Neural crest cell (in vitro differentiated cells): Measurements from ENCODE around the gene TRIM67. TPM values are rescaled to one million over a fixed set of nuclear protein-coding genes. Genes with fewer than 3 reads are reported as not detected.

Experiments
- DNase-seq: peaks from one replicate; pipeline ENCODE4 v3.0.0; 2021; ENCODE audit warnings: low read depth, mixed read lengths, low spot score
- H3K27ac Mint-ChIP-seq: one replicate; pipeline ENCODE4 v1.8.0; 2021; ENCODE audit warnings: mild to moderate bottlenecking, mixed read lengths; ENCODE audit not compliant: unreplicated experiment
- H3K27me3 Mint-ChIP-seq: 2 replicates; pipeline ENCODE4 v1.8.0; 2021; ENCODE audit warnings: low read depth, mild to moderate bottlenecking, mixed read lengths
- H3K36me3 Mint-ChIP-seq: 2 replicates; pipeline ENCODE4 v1.8.0; 2021; ENCODE audit warnings: low read depth, mild to moderate bottlenecking, mixed read lengths
- H3K4me1 Mint-ChIP-seq: 2 replicates; pipeline ENCODE4 v1.8.0; 2021; ENCODE audit warnings: mixed read lengths
- H3K4me3 Mint-ChIP-seq: one replicate; pipeline ENCODE4 v1.8.0; 2021; ENCODE audit warnings: mild to moderate bottlenecking, mixed read lengths
- H3K9me3 Mint-ChIP-seq: 2 replicates; pipeline ENCODE4 v1.8.0; 2021; ENCODE audit warnings: mixed read lengths
- total RNA-seq: library from RNA; stranded (reverse); gene quantifications from 2 replicates; pipeline ENCODE4 v1.2.1, GENCODE V29; 2021
- TF ChIP-seq, protein P1 (sequence below): fragments of 200-600 bp; sonication (generic); conservative IDR thresholded peaks from 2 replicates; pipeline ENCODE4 v1.5.0; 2021; ENCODE audit warnings: antibody characterized with exemption, mild to moderate bottlenecking

TRIM67 gene
- total RNA-seq, 1 donor from 2014 or later: 1.9 TPM

DNA sequence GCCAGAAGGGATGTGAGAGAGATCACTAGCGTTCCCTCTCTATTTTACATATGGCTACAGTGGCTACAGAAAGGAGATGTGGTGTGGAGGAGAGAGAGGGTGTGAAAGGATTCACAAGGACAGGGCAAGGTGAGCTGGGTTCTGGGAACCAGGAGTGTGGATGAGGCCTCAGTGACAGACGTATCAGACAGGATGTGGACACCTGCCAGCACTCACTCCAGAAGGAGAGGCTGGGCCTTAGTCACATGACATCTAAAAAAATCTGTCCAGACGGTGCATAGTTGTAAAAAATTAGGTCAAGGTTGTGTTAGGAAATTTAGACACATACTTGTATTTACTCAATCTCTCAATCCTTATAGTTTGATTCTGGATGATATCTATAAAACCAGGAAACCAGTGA, 10.6 kb downstream of the TRIM67 start:
- no peaks in the 10 kb centered on the region for H3K36me3 Mint-ChIP-seq
- DNase-seq: no peak
- H3K27ac Mint-ChIP-seq: no peak overlapping the region
- TF ChIP-seq, protein P1, sequence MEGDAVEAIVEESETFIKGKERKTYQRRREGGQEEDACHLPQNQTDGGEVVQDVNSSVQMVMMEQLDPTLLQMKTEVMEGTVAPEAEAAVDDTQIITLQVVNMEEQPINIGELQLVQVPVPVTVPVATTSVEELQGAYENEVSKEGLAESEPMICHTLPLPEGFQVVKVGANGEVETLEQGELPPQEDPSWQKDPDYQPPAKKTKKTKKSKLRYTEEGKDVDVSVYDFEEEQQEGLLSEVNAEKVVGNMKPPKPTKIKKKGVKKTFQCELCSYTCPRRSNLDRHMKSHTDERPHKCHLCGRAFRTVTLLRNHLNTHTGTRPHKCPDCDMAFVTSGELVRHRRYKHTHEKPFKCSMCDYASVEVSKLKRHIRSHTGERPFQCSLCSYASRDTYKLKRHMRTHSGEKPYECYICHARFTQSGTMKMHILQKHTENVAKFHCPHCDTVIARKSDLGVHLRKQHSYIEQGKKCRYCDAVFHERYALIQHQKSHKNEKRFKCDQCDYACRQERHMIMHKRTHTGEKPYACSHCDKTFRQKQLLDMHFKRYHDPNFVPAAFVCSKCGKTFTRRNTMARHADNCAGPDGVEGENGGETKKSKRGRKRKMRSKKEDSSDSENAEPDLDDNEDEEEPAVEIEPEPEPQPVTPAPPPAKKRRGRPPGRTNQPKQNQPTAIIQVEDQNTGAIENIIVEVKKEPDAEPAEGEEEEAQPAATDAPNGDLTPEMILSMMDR: no peak
- peaks cover 6% of the 10 kb centered on the region for H3K4me1 Mint-ChIP-seq
- H3K9me3 Mint-ChIP-seq: no peaks in the 10 kb centered on the region
- peaks cover 59% of the 10 kb centered on the region for H3K27me3 Mint-ChIP-seq
- H3K4me3 Mint-ChIP-seq: no peak overlapping the region

DNA sequence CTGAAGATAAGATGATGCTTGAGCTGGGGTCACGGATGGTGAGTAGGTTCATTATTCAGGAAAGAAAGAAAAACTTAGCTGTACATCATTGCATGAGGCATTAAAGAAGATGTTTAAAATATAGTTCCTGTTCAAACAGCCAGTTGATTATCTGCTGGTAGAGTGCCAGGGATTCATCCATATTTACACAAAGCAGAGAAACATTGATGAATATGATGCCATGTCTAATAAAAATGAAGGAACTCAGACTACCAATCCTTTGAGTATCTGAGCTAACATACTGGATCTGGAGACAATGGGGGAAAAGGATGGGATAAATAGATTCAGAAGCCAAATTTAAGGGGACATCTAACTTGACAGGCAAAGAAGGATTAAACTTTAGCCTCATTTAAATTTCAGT, 14.6 kb downstream of the TRIM67 start:
- Mint-ChIP-seq H3K36me3 (no peaks in the 10 kb centered on the region), H3K9me3 (no peaks in the 10 kb centered on the region), H3K27me3 (peaks cover 83% of the 10 kb centered on the region), H3K4me1 (peaks cover 11% of the 10 kb centered on the region), H3K4me3 (no peak overlapping the region), H3K27ac (no peak overlapping the region)
- DNase-seq: no peak
- TF ChIP-seq, protein P1: no peak

DNA sequence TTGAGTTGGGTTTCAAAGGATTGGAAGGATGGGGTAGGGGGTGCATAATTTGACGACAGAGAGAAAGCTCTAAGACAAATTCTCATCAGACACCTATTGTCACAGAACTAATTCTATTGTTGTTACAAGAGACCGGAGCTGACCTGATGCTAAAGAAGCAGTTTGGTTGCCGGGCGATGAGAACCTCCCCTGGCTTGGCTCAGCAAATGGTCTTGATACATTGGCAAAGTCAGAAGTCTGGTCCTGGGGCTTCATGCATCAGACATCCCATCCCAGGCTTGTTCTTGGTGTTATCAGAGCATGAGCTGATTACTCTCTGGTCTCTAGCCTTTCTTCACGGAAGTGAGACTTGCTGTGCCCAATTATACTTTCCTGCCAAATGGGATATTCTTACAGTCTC, 15.4 kb downstream of the TRIM67 start:
- Mint-ChIP-seq H3K4me1 (peaks cover 11% of the 10 kb centered on the region), H3K36me3 (no peaks in the 10 kb centered on the region), H3K27me3 (peaks cover 86% of the 10 kb centered on the region), H3K9me3 (no peaks in the 10 kb centered on the region), H3K4me3 (no peak overlapping the region), H3K27ac (no peak overlapping the region)
- no peak for DNase-seq
- TF ChIP-seq, protein P1: no peak

DNA sequence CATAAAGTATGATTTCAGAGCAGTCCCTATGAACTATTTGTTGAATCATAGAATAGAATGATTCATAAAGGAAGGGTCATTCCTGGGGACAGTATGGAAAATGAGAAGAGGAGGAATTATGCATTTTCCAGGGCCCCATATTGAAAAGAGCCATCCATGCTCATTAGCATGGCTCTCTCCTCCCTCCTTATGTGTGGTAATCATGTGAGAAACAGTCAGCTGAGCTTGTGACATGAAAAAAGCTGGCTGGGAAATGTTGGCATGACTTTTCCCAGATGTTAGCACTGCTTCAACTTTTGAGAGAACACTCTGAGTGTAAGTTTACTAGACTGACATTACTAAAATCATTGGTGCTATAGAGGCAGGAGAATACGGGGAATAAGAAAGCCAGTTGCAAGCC, 16.1 kb downstream of the TRIM67 start:
- Mint-ChIP-seq H3K4me1 (peaks cover 11% of the 10 kb centered on the region), H3K4me3 (no peak overlapping the region), H3K27ac (no peak overlapping the region), H3K27me3 (peaks cover 85% of the 10 kb centered on the region), H3K36me3 (no peaks in the 10 kb centered on the region), H3K9me3 (no peaks in the 10 kb centered on the region)
- TF ChIP-seq, protein P1: no peak
- DNase-seq: no peak

DNA sequence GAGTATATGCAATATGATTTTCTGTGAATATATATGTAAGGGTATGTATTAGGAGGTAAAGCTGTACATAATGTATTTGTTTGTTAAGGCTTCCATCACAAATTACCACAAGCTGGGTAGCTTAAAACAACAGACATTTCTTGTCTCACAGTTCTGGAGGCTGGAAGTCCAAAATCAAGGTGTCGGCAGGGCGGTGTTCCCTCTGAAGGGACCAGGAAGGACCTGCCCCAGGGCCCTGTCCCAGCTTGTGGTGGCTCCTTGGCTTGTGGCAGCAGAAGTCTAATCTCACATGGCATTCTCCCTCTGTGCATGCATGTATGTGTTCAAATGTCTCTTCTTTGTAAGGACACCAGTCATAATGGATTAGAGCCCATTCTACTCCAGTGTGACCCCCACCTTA, 17.1 kb downstream of the TRIM67 start:
- H3K27ac Mint-ChIP-seq: no peak overlapping the region
- H3K9me3 Mint-ChIP-seq: no peaks in the 10 kb centered on the region
- no peak overlapping the region for H3K4me3 Mint-ChIP-seq
- H3K36me3 Mint-ChIP-seq: no peaks in the 10 kb centered on the region
- H3K4me1 Mint-ChIP-seq: peaks cover 14% of the 10 kb centered on the region
- peaks cover 79% of the 10 kb centered on the region for H3K27me3 Mint-ChIP-seq
- TF ChIP-seq, protein P1: no peak
- DNase-seq: no peak

DNA sequence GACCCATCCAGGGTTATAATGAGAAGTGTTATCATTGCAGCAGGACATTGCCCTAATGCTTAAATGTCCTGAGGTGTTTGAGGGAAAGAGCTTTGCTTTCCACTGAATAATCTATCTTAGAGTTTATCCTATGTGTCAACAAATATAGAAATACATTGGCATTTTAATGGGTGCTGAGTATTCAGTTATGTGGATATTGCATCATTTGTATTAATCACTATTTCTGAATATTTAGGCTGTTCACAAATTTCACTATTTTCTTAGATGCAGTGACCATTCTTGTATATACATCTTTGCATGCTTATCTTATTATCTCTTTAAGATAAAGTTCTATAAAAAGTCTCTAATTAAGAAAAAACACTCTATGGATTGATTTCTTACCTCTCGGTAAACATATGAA, 18.2 kb downstream of the TRIM67 start:
- TF ChIP-seq, protein P1: no peak
- peaks cover 21% of the 10 kb centered on the region for H3K4me1 Mint-ChIP-seq
- H3K9me3 Mint-ChIP-seq: no peaks in the 10 kb centered on the region
- no peak overlapping the region for H3K27ac Mint-ChIP-seq
- peaks cover 78% of the 10 kb centered on the region for H3K27me3 Mint-ChIP-seq
- no peak overlapping the region for H3K4me3 Mint-ChIP-seq
- H3K36me3 Mint-ChIP-seq: no peaks in the 10 kb centered on the region
- no peak for DNase-seq
